ENCODE measurements around the gene EIF3F.

DNA sequence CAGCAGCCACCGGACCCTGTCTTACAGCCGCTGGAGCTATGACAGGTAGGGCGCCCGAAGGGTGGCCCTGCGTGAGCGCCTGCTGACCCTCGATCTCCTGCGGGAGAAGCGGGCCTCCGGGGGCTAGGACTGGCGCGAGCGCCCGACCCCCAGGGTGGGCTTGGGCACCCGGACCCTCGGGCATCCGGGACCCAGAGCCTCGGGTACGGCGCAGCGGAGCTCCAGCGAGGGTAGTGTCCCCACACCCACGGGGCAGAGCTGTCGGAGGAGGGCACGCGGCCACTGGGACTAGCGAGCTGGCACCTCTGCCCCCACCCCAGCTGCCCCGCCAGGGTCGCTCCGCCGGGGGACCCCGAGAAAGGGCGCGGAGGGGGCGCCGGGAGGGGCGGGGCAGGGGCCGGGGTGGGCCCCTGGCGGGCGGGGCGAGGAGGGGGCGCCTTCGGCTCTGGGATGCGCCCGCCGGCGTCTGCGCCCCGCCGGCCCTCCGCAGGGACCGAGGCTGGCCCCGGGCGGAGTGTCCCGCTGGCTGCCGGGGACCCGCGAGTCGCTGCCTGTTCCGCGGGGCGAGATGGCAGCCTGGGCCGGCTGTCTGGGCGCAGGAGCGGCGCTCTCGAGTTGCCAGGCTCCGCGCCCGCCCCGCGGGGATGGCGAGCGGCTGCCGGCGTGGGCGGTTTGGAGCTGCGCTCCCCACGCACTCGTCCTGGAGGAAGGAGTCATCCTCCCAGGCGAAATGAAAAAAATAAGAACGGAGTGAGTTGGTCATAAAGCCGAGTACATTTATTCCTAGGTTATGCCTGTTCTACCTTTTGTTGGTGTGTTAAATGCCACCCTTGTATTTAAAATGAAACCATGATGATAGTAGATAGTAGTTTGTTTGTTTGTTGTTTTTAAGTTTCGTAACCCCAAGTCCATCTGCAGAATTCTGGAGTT, 32.4 kb downstream of the EIF3F start:
- TF ChIP-seq, protein P1, sequence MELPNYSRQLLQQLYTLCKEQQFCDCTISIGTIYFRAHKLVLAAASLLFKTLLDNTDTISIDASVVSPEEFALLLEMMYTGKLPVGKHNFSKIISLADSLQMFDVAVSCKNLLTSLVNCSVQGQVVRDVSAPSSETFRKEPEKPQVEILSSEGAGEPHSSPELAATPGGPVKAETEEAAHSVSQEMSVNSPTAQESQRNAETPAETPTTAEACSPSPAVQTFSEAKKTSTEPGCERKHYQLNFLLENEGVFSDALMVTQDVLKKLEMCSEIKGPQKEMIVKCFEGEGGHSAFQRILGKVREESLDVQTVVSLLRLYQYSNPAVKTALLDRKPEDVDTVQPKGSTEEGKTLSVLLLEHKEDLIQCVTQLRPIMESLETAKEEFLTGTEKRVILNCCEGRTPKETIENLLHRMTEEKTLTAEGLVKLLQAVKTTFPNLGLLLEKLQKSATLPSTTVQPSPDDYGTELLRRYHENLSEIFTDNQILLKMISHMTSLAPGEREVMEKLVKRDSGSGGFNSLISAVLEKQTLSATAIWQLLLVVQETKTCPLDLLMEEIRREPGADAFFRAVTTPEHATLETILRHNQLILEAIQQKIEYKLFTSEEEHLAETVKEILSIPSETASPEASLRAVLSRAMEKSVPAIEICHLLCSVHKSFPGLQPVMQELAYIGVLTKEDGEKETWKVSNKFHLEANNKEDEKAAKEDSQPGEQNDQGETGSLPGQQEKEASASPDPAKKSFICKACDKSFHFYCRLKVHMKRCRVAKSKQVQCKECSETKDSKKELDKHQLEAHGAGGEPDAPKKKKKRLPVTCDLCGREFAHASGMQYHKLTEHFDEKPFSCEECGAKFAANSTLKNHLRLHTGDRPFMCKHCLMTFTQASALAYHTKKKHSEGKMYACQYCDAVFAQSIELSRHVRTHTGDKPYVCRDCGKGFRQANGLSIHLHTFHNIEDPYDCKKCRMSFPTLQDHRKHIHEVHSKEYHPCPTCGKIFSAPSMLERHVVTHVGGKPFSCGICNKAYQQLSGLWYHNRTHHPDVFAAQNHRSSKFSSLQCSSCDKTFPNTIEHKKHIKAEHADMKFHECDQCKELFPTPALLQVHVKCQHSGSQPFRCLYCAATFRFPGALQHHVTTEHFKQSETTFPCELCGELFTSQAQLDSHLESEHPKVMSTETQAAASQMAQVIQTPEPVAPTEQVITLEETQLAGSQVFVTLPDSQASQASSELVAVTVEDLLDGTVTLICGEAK (IDR thresholded peaks at IDR 0.05; ENCODE audit: borderline replicate concordance): no peak
- TF ChIP-seq POLR2A (IDR thresholded peaks at IDR 0.05; ENCODE audit: low read depth, low read length): no peak
